ENCODE measurements around the gene SYT4. TPM values are rescaled to one million over a fixed set of nuclear protein-coding genes. Genes with fewer than 3 reads are reported as not detected.

The SYT4 gene
- total RNA-seq, 1 experiment from 2014 or later: 1.7 TPM

GRCh38 chr18:43234889-43235288 lies 42.4 kb downstream of the SYT4 start (continued):
- no peak for TF ChIP-seq STAT6 (CRISPR knock-in tag; conservative IDR thresholded peaks at IDR 0.05; ENCODE audit: low read depth)
- no peak for TF ChIP-seq IRF2 (CRISPR knock-in tag; IDR thresholded peaks at IDR 0.05; ENCODE audit: borderline replicate concordance, low read depth)
- no peak for TF ChIP-seq ZBTB43 (CRISPR knock-in tag; IDR thresholded peaks at IDR 0.05)
- TF ChIP-seq CDX4 (CRISPR knock-in tag; IDR thresholded peaks at IDR 0.05; ENCODE audit: borderline replicate concordance): no peak
- TF ChIP-seq MYBL2 (CRISPR knock-in tag; IDR thresholded peaks at IDR 0.05): no peak

- peaks cover 12% of the 10 kb centered on the region for H3K9me3 Mint-ChIP-seq
- H3K4me1 Mint-ChIP-seq: peaks cover 7% of the 10 kb centered on the region
- no peak for DNase-seq (ENCODE audit: low spot score)
- H3K27ac Mint-ChIP-seq: no peak overlapping the region
- CTCF ChIA-PET: interaction anchor here (0.9 kb wide), 1 partner anchor 30 kb away, joined by 3 read pairs; no protein-coding TSS in a partner anchor
- no peak overlapping the region for H3K4me3 Mint-ChIP-seq
- no peak for TF ChIP-seq ARID4B (CRISPR knock-in tag; IDR thresholded peaks at IDR 0.05; ENCODE audit: borderline replicate concordance)
- TF ChIP-seq GTF2I (CRISPR knock-in tag; conservative IDR thresholded peaks at IDR 0.05): no peak
- TF ChIP-seq ERG (CRISPR knock-in tag; IDR thresholded peaks at IDR 0.05): no peak
- POLR2A ChIA-PET: no interaction called here
- peaks cover 2% of the 10 kb centered on the region; the same call in 1 of the 2 replicates for H3K36me3 Mint-ChIP-seq
- H3K27me3 Mint-ChIP-seq (ENCODE audit: low read depth): no peaks in the 10 kb centered on the region
- ATAC-seq: no peak
Measured at GRCh38 chr18:43222501-43222900, 54.8 kb downstream of the SYT4 start.

- ATAC-seq (no peak), DNase-seq (ENCODE audit: low spot score) (no peak)
- Mint-ChIP-seq H3K36me3 (no peaks in the 10 kb centered on the region), H3K27me3 (ENCODE audit: low read depth) (no peaks in the 10 kb centered on the region), H3K4me1 (peaks cover 7% of the 10 kb centered on the region), H3K9me3 (peaks cover 4% of the 10 kb centered on the region), H3K27ac (no peak overlapping the region), H3K4me3 (no peak overlapping the region)
- TF ChIP-seq ZNF121 (CRISPR knock-in tag; IDR thresholded peaks at IDR 0.05) (no peak), TEAD1 (CRISPR knock-in tag; IDR thresholded peaks at IDR 0.05) (no peak), IRF2 (CRISPR knock-in tag; IDR thresholded peaks at IDR 0.05; ENCODE audit: borderline replicate concordance, low read depth) (no peak)
- ChIA-PET CTCF (interaction anchor here (0.9 to 1.5 kb wide), 2 partner anchors 51 to 625 kb away, joined by 3 to 4 read pairs; no protein-coding TSS in a partner anchor), POLR2A (no interaction called here)
Measured at GRCh38 chr18:43220691-43221090, 56.6 kb downstream of the SYT4 start.

Other genes starting within 250 kb of the SYT4 start
- 0.64 to 1.5 TPM (median 1.4 TPM) in 3 replicates for gene RIT2, start 161.8 kb downstream of the SYT4 start, total RNA-seq (2021)

Measured in WTC11 (cell line).